ENCODE results near the gene KRTAP19-5.
"Not testable (repeated sequence)": the region's sequence is repeated elsewhere in the genome, so short reads cannot be mapped to it uniquely, and the experiment has no call there.

Gene KRTAP19-5

GRCh38 chr21:30502041-30502440 is at the start of gene KRTAP19-5:
Gene KRTAP19-5 (minus strand): TSS chr21:30502141. CDS start chr21:30502090, 51 bp downstream.
- DNase-seq: no peak

- DNase-seq: no peak
These were observed 39.8 kb upstream of the KRTAP19-5 start, which contains the start of gene KRTAP19-6 for GRCh38 chr21:30541764-30542163. Gene KRTAP19-6 (minus strand): TSS chr21:30541864. CDS start chr21:30541833, 31 bp downstream.

GRCh38 chr21:30518876-30519275 is 16.9 kb upstream of the KRTAP19-5 start:
- DNase-seq: no peak

GRCh38 chr21:30515681-30516080 is 13.7 kb upstream of the KRTAP19-5 start:
- no peak for DNase-seq

- not testable (repeated sequence) for DNase-seq
These were observed 3.8 kb upstream of the KRTAP19-5 start for GRCh38 chr21:30505621-30506205.

GRCh38 chr21:30497065-30497464 is 4.9 kb downstream of the KRTAP19-5 start, which contains the start of gene KRTAP19-4:
Gene KRTAP19-4 (minus strand): TSS chr21:30497165. CDS start chr21:30497110, 55 bp downstream.
- no peak for DNase-seq

GRCh38 chr21:30491963-30492428 is 9.9 kb downstream of the KRTAP19-5 start, which contains the start of gene KRTAP19-3:
Gene KRTAP19-3 (minus strand): TSS chr21:30492013. CDS start chr21:30491957, 56 bp downstream.
- no peak for DNase-seq

- DNase-seq: no peak
These were observed 14.6 kb downstream of the KRTAP19-5 start, which contains the start of gene KRTAP19-2 for GRCh38 chr21:30487336-30487735. Gene KRTAP19-2 (minus strand): TSS chr21:30487436. CDS start chr21:30487348, 88 bp downstream.

GRCh38 chr21:30486180-30486579 is 15.8 kb downstream of the KRTAP19-5 start:
- no peak for DNase-seq

GRCh38 chr21:30482130-30482529 is 19.8 kb downstream of the KRTAP19-5 start:
- no peak for DNase-seq

- no peak for DNase-seq
These were observed 21.8 kb downstream of the KRTAP19-5 start, which contains the start of gene KRTAP19-1 for GRCh38 chr21:30480145-30480544. Gene KRTAP19-1 (minus strand): TSS chr21:30480367. CDS start chr21:30480317, 50 bp downstream.

GRCh38 chr21:30479259-30479658 is 22.7 kb downstream of the KRTAP19-5 start:
- DNase-seq: no peak

GRCh38 chr21:30478004-30478403 is 23.9 kb downstream of the KRTAP19-5 start:
- no peak for DNase-seq

- no peak for DNase-seq
These were observed 32.8 kb downstream of the KRTAP19-5 start for GRCh38 chr21:30468900-30469714.

GRCh38 chr21:30463713-30464112 is 38.2 kb downstream of the KRTAP19-5 start:
- no peak for DNase-seq
